GM19395 (cell line): ENCODE results near the gene KCNMA1.

Source experiments
- ATAC-seq: cut with Tn5 transposase; IDR thresholded peaks from one replicate; pipeline ENCODE4 v1.9.1; 2021; ENCODE audit warnings: mild to moderate bottlenecking, moderate library complexity; ENCODE audit not compliant: unreplicated experiment

The KCNMA1 gene

GRCh38 chr10:77383861-77384553 is 253.6 kb downstream of the KCNMA1 start:
- no peak for ATAC-seq

GRCh38 chr10:77381750-77382149 is 255.9 kb downstream of the KCNMA1 start:
- ATAC-seq, result no peak

- no peak for ATAC-seq
Measured at GRCh38 chr10:77380723-77381122, 256.9 kb downstream of the KCNMA1 start.

- no peak for ATAC-seq
Measured at GRCh38 chr10:77380191-77380590, 257.4 kb downstream of the KCNMA1 start.

- ATAC-seq, result no peak
Measured at GRCh38 chr10:77378366-77379349, 258.9 kb downstream of the KCNMA1 start.

GRCh38 chr10:77377678-77378352 is 259.8 kb downstream of the KCNMA1 start:
- ATAC-seq, result no peak

GRCh38 chr10:77377034-77377433 is 260.6 kb downstream of the KCNMA1 start:
- no peak for ATAC-seq

- ATAC-seq, result no peak
Measured at GRCh38 chr10:77374189-77374656, 263.4 kb downstream of the KCNMA1 start.

GRCh38 chr10:77371848-77372799 is 265.5 kb downstream of the KCNMA1 start:
- ATAC-seq, result no peak

- ATAC-seq, result no peak
Measured at GRCh38 chr10:77371421-77371820, 266.2 kb downstream of the KCNMA1 start.

- no peak for ATAC-seq
Measured at GRCh38 chr10:77368006-77368405, 269.6 kb downstream of the KCNMA1 start.

- ATAC-seq, result no peak
Measured at GRCh38 chr10:77363210-77363609, 274.4 kb downstream of the KCNMA1 start.

GRCh38 chr10:77361831-77362230 is 275.8 kb downstream of the KCNMA1 start:
- no peak for ATAC-seq

GRCh38 chr10:77361426-77361825 is 276.2 kb downstream of the KCNMA1 start:
- ATAC-seq, result no peak

- no peak for ATAC-seq
Measured at GRCh38 chr10:77360835-77361234, 276.8 kb downstream of the KCNMA1 start.

- ATAC-seq, result no peak
Measured at GRCh38 chr10:77359950-77360520, 277.6 kb downstream of the KCNMA1 start.

- ATAC-seq, result no peak
Measured at GRCh38 chr10:77359287-77359691, 278.3 kb downstream of the KCNMA1 start.

GRCh38 chr10:77358656-77359055 is 279.0 kb downstream of the KCNMA1 start:
- no peak for ATAC-seq

GRCh38 chr10:77357611-77358310 is 279.8 kb downstream of the KCNMA1 start:
- no peak for ATAC-seq
